Testis (tissue), 2 donors: ENCODE measurements around the gene ADRA2C.

Experiments used
- CTCF ChIP-seq, 3 experiments: fragments of 450-650 bp in 2 of 3; fragments of 200-600 bp in 1 of 3; sonication (generic) in 1 of 3; IDR thresholded peaks; one replicate each; pipeline ENCODE4 v1.5.1; 2016 to 2019; ENCODE audit warnings: antibody characterized with exemption in 3 of 3, mild to moderate bottlenecking in 2 of 3, moderate library complexity in 1 of 3
- POLR2A ChIP-seq: fragments of 450-650 bp; IDR thresholded peaks from one replicate; pipeline ENCODE4 v1.6.1; 2017; ENCODE audit warnings: antibody characterized with exemption, mild to moderate bottlenecking, moderate library complexity

GRCh38 chr4:3813151-3814052, 47.2 kb downstream of the ADRA2C start:
- no peak for TF ChIP-seq CTCF (IDR thresholded peaks at IDR 0.05)
- no peak for TF ChIP-seq POLR2A
